Measurements from ENCODE around the gene KMT5B. TPM values are rescaled to one million over a fixed set of nuclear protein-coding genes. Genes with fewer than 3 reads are reported as not detected.

Gene KMT5B
- total RNA-seq, 3 donors from 2014 or later = 35.2 to 74.6 (median 43.9) TPM

- H3K4me1 ChIP-seq = peaks cover 8 to 10% of the 10 kb centered on the region in 2 donors
- H3K36me3 ChIP-seq = no peaks in the 10 kb centered on the region
- H3K9me3 ChIP-seq = no peaks in the 10 kb centered on the region
- peak overlapping the region in 1 of 2 donors; percentile 89 for H3K27ac ChIP-seq
- no peaks in the 10 kb centered on the region for H3K27me3 ChIP-seq
- TF ChIP-seq POLR2A (IDR thresholded peaks at IDR 0.05) (no peak), POLR2AphosphoS5 (IDR thresholded peaks at IDR 0.05) (no peak), CTCF (IDR thresholded peaks at IDR 0.05) (no peak)
- no peak for DNase-seq (ENCODE audit: low spot score in 2 of 2)
- H3K4me3 ChIP-seq = no peak overlapping the region
- intact Hi-C loops (cut with DNase I; ENCODE audit: low total_unique reads) = no loop called here
Observed at GRCh38 chr11:68148071-68148805, 64.9 kb downstream of the KMT5B start.

GRCh38 chr11:68146704-68147474, 66.2 kb downstream of the KMT5B start:
- Histone ChIP-seq H3K36me3 (no peaks in the 10 kb centered on the region), H3K9me3 (no peaks in the 10 kb centered on the region), H3K27me3 (no peaks in the 10 kb centered on the region), H3K4me1 (peaks cover 10 to 16% of the 10 kb centered on the region in 2 donors), H3K4me3 (no peak overlapping the region), H3K27ac (peak overlapping the region; percentile 79 to 89)
- TF ChIP-seq POLR2A (IDR thresholded peaks at IDR 0.05) (no peak), POLR2AphosphoS5 (IDR thresholded peaks at IDR 0.05) (peak in 1 of 3 donors; percentile 20)
- intact Hi-C loops (cut with DNase I; ENCODE audit: low total_unique reads) = no loop called here
- DNase-seq (ENCODE audit: low spot score in 2 of 2) = no peak

- peak; percentile 95 to 97 for DNase-seq (ENCODE audit: low spot score in 2 of 2)
Observed at GRCh38 chr11:68146010-68146540, 67.0 kb downstream of the KMT5B start.

GRCh38 chr11:68145120-68145866, 67.8 kb downstream of the KMT5B start:
- Histone ChIP-seq H3K9me3 (no peaks in the 10 kb centered on the region), H3K27ac (peak overlapping the region; percentile 79 to 89), H3K4me3 (no peak overlapping the region), H3K36me3 (no peaks in the 10 kb centered on the region), H3K4me1 (peaks cover 15 to 31% of the 10 kb centered on the region in 2 donors), H3K27me3 (no peaks in the 10 kb centered on the region)
- intact Hi-C loops (cut with DNase I; ENCODE audit: low total_unique reads) = no loop called here
- TF ChIP-seq POLR2A (IDR thresholded peaks at IDR 0.05) (no peak), POLR2AphosphoS5 (IDR thresholded peaks at IDR 0.05) (no peak), CTCF (IDR thresholded peaks at IDR 0.05) (no peak)
- DNase-seq (ENCODE audit: low spot score in 2 of 2) = peak in 1 of 2 donors; percentile 62

More at GRCh38 chr11:68146010-68146540, 67.0 kb downstream of the KMT5B start:
- no peak overlapping the region for H3K4me3 ChIP-seq
- no peaks in the 10 kb centered on the region for H3K36me3 ChIP-seq
- intact Hi-C loops (cut with DNase I; ENCODE audit: low total_unique reads) = no loop called here
- H3K27ac ChIP-seq = peak overlapping the region; percentile 79 to 89
- peaks cover 12 to 24% of the 10 kb centered on the region in 2 donors for H3K4me1 ChIP-seq
- TF ChIP-seq POLR2AphosphoS5 (IDR thresholded peaks at IDR 0.05) = peak; percentile 19 to 60 (median 26)
- TF ChIP-seq CTCF (IDR thresholded peaks at IDR 0.05) = no peak
- no peak for TF ChIP-seq POLR2A (IDR thresholded peaks at IDR 0.05)
- H3K9me3 ChIP-seq = no peaks in the 10 kb centered on the region
- H3K27me3 ChIP-seq = no peaks in the 10 kb centered on the region

- Histone ChIP-seq H3K9me3 (no peaks in the 10 kb centered on the region), H3K27ac (peak overlapping the region; percentile 95 to 96), H3K4me1 (peaks cover 15 to 32% of the 10 kb centered on the region in 2 donors), H3K4me3 (no peak overlapping the region), H3K36me3 (no peaks in the 10 kb centered on the region), H3K27me3 (no peaks in the 10 kb centered on the region)
- no peak for DNase-seq (ENCODE audit: low spot score in 2 of 2)
- intact Hi-C loops (cut with DNase I; ENCODE audit: low total_unique reads) = no loop called here
- TF ChIP-seq CTCF (IDR thresholded peaks at IDR 0.05) (no peak), POLR2AphosphoS5 (IDR thresholded peaks at IDR 0.05) (no peak), POLR2A (IDR thresholded peaks at IDR 0.05) (no peak)
Observed at GRCh38 chr11:68143310-68143689, 69.8 kb downstream of the KMT5B start.
